HCT116 (cell line): ENCODE measurements around the gene CFAP410.

ENCODE experiments used
- ATF3 ChIP-seq: IDR thresholded peaks from 2 replicates; pipeline ENCODE4 v1.6.1; 2012
- CEBPB ChIP-seq: IDR thresholded peaks from 2 replicates; pipeline ENCODE4 v1.6.1; 2012; ENCODE audit warnings: low read depth
- CTCF ChIP-seq, 3 experiments: fragments of 200-600 bp in 1 of 3; sonication (generic) in 1 of 3; IDR thresholded peaks in 2 of 3; conservative IDR thresholded peaks in 1 of 3; 2 replicates each; pipeline ENCODE4 v1.5.1; 2012 to 2017; ENCODE audit warnings: low read depth in 2 of 3, low read length in 2 of 3, antibody characterized with exemption in 1 of 3, borderline replicate concordance in 1 of 3, control low read depth in 1 of 3, mild to moderate bottlenecking in 1 of 3, mixed read lengths in 1 of 3, mixed run types in 1 of 3, moderate library complexity in 1 of 3; ENCODE audit not compliant: insufficient read depth in 1 of 3
- EGR1 ChIP-seq: IDR thresholded peaks from 2 replicates; pipeline ENCODE4 v1.6.1; 2012; ENCODE audit warnings: low read depth
- EZH2 ChIP-seq: fragments of 200-600 bp; sonication (generic); IDR thresholded peaks from 2 replicates; pipeline ENCODE4 v1.6.1; 2017; ENCODE audit warnings: antibody characterized with exemption, mixed run types
- EZH2phosphoT487 ChIP-seq: fragments of 200-600 bp; IDR thresholded peaks from 2 replicates; pipeline ENCODE4 v1.6.1; 2018; ENCODE audit warnings: antibody characterized with exemption, borderline replicate concordance
- MAX ChIP-seq: IDR thresholded peaks from 2 replicates; pipeline ENCODE4 v1.6.1; 2012
- POLR2A ChIP-seq: IDR thresholded peaks from 2 replicates; pipeline ENCODE4 v1.7.0; 2011; ENCODE audit warnings: borderline replicate concordance; ENCODE audit not compliant: insufficient read depth, insufficient read length; ENCODE audit errors: extremely low read depth
- POLR2AphosphoS5 ChIP-seq: IDR thresholded peaks from 2 replicates; pipeline ENCODE4 v1.6.1; 2011; ENCODE audit warnings: mild to moderate bottlenecking, low read depth, low read length, moderate library complexity
- SP1 ChIP-seq: IDR thresholded peaks from 2 replicates; pipeline ENCODE4 v1.6.1; 2012; ENCODE audit warnings: low read depth
- SRF ChIP-seq: IDR thresholded peaks from 2 replicates; pipeline ENCODE4 v1.6.1; 2012; ENCODE audit warnings: low read depth
- TCF7L2 ChIP-seq: IDR thresholded peaks from 2 replicates; pipeline ENCODE4 v1.7.0; 2011; ENCODE audit warnings: borderline replicate concordance, inconsistent platforms; ENCODE audit not compliant: insufficient read depth, insufficient read length; ENCODE audit errors: extremely low read depth
- YY1 ChIP-seq: IDR thresholded peaks from 2 replicates; pipeline ENCODE4 v1.6.1; 2011; ENCODE audit warnings: low read length, low read depth, moderate library complexity, mild to moderate bottlenecking; ENCODE audit not compliant: insufficient replicate concordance; ENCODE audit errors: extremely low read depth
- ZNF274 ChIP-seq: fragments of 200-500 bp; sonication (Bioruptor generic); IDR thresholded peaks from 2 replicates; pipeline ENCODE4 v1.6.1; 2014; ENCODE audit warnings: mild to moderate bottlenecking, low read depth, low read length, inconsistent platforms

- TF ChIP-seq POLR2A (no peak), CTCF (IDR thresholded peaks at IDR 0.05 in 2 of 3, conservative IDR thresholded peaks at IDR 0.05 in 1 of 3; ENCODE audit: borderline replicate concordance in 1 of 3, insufficient read depth in 1 of 3, low read depth in 2 of 3, low read length in 2 of 3) (no peak), EZH2phosphoT487 (no peak), ZNF274 (no peak), CEBPB (no peak), YY1 (no peak), SRF (no peak), POLR2AphosphoS5 (no peak), EZH2 (no peak), SP1 (no peak), MAX (no peak), EGR1 (no peak), TCF7L2 (no peak), ATF3 (no peak)
These were observed 46.4 kb downstream of the CFAP410 start for GRCh38 chr21:44292812-44293195.
